ENCODE results near the gene APOA5.

DNA sequence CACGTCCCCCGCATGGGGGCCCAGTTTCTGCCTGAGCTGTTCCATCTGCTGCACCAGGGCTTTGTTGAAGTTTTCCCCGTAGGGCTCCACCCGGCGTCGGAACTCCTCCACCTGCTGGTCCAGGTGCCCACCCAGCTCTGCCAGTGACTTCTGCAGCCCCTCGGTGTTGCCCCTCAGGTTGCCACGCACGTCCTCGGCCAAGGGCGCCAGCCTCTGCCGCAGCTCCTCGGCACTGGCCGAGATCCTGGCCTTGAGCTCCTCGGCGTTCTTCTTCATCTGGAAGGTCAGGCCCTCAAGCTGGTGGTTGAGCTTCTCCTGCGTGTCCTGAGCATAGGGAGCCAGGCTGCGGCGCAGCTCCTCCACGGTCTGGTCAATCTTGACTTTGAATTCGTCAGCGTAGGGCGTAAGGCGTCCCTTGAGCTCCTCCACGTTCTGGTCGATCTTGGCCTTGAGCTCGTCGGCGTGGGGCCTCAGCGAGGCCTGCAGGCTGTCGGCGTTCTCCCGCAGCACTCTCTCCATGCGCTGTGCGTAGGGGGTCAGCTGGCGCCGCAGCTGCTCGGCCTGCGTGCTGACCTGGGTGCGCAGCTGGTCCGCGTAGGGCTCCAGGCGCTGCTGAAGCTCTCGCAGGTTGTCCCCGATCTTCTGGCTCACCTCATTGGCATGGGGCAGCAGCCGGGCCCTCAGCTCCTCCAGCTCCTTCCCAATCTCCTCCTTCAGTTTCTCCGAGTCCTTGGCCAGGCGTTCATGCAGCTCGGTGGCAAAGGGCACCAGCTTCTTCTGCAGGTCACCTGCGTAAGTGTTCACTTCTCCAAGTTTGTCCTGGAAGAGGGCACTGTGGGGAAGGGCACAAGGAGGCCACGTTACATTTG is 29.6 kb upstream of the APOA5 start:
- TF ChIP-seq, protein P1, sequence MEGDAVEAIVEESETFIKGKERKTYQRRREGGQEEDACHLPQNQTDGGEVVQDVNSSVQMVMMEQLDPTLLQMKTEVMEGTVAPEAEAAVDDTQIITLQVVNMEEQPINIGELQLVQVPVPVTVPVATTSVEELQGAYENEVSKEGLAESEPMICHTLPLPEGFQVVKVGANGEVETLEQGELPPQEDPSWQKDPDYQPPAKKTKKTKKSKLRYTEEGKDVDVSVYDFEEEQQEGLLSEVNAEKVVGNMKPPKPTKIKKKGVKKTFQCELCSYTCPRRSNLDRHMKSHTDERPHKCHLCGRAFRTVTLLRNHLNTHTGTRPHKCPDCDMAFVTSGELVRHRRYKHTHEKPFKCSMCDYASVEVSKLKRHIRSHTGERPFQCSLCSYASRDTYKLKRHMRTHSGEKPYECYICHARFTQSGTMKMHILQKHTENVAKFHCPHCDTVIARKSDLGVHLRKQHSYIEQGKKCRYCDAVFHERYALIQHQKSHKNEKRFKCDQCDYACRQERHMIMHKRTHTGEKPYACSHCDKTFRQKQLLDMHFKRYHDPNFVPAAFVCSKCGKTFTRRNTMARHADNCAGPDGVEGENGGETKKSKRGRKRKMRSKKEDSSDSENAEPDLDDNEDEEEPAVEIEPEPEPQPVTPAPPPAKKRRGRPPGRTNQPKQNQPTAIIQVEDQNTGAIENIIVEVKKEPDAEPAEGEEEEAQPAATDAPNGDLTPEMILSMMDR (IDR thresholded peaks at IDR 0.05), result no peak
- TF ChIP-seq POLR2A (IDR thresholded peaks at IDR 0.05), result no peak
- no peak for TF ChIP-seq POLR2AphosphoS5 (IDR thresholded peaks at IDR 0.05)

Measured in breast epithelium (tissue), 3 donors.